EL (cell line): ENCODE measurements around the gene IQCN.

ENCODE experiments used
- DNase-seq: peaks from one replicate; pipeline ENCODE4 v3.0.0-alpha.2; 2016

Gene IQCN

DNA sequence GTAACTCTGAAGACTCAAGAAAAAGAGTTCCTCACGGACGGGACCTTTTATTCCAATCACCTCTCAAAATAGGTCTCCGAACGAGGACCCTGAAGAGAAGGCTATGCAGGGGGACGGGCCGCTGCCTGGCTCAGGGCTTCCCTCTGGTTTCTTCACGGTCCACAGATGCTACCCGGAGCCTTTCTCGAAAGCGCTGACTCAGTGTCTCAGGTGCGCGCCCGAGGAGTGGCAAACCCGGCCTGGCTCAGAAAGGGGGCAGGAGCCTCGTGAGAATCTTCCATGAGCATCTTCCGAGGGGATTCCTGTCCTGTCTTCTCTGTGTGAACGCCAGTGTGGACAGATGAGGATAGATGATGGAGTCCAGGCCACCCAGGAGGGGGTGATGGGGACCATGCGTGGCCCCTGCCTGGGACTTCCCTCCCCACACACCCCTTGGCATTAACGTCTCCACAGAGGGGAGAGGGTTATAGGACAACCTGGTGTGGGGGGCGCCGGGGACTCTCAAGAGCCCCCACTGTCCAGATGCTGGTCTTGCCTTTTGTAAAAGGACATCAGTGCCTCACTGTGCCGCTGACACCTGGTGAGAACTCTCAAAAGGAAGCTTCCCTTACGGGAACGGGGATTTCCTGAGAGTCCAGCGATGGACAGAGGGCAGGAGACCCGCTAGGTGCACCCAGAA is 32.1 kb upstream of the IQCN start:
- no peak for DNase-seq

GRCh38 chr19:18304458-18305310 is 30.4 kb upstream of the IQCN start:
- DNase-seq, result peak; percentile 83

GRCh38 chr19:18304208-18304457 is 29.9 kb upstream of the IQCN start:
- DNase-seq, result no peak

GRCh38 chr19:18301718-18302111 is 27.5 kb upstream of the IQCN start:
- DNase-seq, result no peak

GRCh38 chr19:18300930-18301717 is 26.9 kb upstream of the IQCN start:
- DNase-seq, result peak; percentile 79

GRCh38 chr19:18299654-18300053 is 25.4 kb upstream of the IQCN start:
- no peak for DNase-seq

DNA sequence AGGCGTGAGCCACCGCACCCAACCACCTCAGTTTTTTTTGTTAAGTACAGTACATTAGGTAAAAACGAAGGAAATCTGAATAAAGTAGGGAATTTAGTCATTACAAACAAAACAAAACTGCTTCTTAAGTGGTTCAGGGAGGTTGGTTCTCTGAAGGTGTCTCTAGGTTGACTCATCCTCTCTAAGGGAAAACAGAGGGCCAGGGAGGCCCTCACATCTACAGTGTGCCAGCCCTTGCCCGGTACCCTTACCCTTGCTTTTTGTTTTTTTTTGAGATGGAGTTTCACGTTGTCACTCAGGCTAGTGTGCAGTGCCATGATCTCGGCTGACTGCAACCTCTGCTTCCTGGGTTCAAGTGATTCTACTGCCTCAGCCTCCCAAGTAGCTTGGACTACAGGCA is 24.3 kb upstream of the IQCN start:
- DNase-seq, result no peak

GRCh38 chr19:18297308-18297707 is 23.1 kb upstream of the IQCN start:
- DNase-seq, result peak; percentile 52

- no peak for DNase-seq
Measured at GRCh38 chr19:18295034-18295451, 20.8 kb upstream of the IQCN start.

GRCh38 chr19:18294467-18294864 is 20.2 kb upstream of the IQCN start:
- no peak for DNase-seq

DNA sequence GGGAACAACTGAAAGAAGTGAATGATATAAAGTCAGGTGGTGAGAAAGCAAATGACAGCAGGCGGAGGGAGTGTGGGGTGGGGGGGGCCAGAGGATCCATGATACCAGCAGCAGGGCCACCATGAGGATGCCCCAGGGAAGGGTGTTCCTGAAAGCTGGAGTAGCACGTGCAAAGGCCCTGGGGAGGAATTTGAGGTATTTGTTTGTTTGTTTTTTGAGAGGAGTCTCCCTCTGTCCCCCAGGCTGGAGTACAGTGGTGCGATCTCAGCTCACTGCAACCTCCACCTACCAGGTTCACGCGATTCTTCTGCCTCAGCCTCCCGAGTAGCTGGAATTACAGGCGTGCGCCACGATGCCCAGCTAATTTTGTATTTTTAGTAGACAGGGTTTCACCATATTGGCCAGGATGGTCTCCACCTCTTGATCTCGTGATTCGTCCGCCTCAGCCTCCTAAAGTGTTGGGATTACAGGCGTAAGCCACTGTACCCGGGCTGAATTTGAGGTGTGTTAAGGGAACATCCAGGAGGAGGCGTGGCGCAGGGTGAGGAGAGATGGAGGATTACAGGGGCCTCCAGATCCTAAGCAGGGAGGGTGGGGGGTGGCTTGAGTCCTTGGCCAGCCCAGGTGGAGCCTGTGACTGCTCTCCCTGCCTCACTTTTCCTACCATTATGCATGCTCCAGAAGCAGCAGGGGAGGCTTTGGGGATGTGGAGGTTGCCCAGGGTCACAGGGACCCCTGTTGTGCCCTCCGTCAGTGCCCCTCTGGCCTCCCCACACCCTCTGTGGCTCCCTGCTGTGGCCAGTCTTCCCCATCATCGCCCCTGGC is 19.6 kb upstream of the IQCN start:
- peak; percentile 39 for DNase-seq

GRCh38 chr19:18292810-18293641 is 18.8 kb upstream of the IQCN start:
- peak; percentile 60 for DNase-seq

GRCh38 chr19:18292462-18292809 is 18.2 kb upstream of the IQCN start:
- DNase-seq, result no peak

GRCh38 chr19:18291590-18292461 is 17.6 kb upstream of the IQCN start:
- peak; percentile 78 for DNase-seq

DNA sequence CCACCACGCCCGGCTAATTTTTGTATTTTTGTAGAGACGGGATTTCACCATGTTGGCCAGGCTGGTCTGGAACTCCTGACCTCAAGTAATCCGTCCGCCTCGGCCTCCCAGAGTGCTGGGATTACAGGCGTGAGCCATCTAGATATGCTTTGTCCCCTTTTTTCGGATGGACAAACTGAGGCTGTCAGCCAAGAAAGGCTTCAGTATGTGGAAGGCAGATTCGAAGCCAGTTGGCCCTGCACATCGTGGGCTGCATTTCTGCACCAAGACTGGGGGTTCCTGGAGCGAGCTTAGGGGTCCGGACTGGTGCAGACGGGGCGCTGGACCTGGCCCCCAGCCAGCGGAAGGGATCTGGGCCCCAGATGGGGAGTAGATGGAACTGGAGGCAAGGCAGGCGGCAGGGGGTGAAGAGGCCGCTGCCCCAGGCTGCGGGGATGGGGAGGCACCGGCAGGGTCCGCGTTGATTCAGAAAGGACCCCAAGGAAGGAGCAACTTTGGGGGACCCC is 16.8 kb upstream of the IQCN start:
- no peak for DNase-seq

DNA sequence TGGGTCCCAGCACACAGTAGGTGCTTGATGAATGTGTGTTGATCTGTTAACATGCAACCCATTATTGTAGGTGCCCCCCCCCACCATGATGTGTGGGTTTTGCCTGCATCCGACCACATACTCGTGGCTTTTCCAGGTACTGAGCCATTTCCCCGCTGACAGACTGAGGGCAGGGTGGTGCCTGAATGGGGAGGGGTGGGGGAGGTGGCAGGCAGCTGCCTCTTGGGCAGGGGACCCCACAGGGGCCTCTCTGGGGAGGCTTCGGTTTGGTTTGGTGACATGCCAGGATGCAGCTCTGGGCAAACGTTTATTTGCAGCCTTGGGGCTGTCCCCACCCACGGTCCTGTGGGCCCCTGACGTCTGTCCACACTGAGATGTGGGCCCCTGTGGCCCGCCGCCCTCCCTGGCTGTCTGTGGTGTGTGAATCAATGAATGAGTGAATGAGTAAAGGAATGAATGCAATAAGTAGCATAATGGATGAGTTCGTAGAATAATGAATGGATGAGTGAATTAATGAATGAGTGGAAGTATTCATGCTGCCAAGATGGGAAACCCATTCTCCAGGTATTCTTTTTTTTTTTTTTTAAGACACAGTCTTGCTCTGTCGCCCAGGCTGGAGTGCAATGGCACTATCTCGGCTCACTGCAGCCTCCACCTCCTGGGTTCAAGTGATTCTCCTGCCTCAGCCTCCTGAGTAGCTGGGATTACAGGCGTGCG is 16.2 kb upstream of the IQCN start:
- DNase-seq, result no peak

GRCh38 chr19:18289471-18290301 is 15.4 kb upstream of the IQCN start:
- no peak for DNase-seq

DNA sequence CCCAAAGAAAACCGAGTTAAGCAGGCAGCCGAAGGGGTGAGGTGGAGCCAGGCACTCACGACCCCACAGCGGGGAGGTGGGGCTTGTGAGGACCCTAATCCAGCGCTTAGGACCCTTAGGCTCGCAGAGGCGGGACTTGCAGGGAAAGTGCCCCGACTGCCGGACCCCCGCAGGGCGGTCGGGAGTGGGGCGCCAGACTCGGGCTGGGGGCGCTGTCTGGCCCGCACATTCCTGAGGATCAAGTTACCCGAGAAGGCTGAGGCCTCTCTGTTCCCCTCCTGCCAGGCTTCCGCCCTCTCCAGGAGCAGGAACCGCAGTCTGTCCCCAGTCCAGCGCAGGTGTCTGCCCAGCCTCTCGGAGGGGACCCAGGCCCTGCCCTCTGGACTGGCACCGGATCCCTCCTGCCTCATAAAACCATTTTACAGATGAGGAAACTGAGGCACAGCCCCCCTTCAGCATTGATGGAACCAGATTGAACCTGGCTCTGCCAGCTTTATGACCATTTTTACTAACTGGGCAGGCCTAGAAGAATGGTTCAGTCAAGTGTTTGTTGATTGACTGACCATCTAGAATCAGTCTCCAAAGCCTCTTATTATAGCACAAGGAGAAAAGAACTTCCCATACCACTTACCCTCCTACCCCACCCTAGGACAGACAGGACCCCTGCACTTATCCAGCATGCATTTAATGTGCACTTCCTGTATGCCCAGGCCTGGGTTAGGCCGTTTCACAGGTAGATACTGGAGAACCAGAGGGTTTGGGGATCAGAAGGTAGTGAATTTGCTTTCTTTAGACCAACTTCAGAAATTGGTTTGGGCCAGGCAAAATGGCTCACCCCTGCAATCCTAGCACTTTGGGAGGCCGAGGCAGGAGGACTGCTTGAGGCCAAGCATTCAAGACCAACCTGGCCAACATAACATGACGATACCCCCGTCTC is 13.9 kb upstream of the IQCN start:
- DNase-seq, result no peak
